ENCODE measurements around the gene PDE4D.

PDE4D gene

DNA sequence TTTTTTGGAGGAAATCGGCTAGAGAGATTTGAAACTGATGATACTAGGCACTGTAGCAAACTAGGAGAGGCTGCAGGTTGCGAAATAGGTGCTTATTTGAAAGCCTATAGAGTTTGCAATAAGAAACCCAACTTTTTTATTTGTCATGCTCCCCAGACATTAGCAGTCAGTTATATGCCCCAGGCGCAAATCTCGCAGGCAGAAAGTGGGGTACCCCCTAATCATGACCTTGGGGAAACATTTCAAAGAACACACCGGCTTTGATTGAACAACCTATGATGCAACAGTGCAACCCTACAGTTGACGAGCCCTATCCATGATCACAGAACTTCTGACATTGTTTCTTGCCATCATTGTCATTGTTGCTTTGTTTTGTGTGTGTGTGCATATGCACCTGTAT lies 800.2 kb downstream of the PDE4D start:
- Mint-ChIP-seq H3K27me3 (ENCODE audit: low read depth) (peaks cover 6% of the 10 kb centered on the region), H3K36me3 (ENCODE audit: low read depth) (peaks cover 10% of the 10 kb centered on the region), H3K27ac (peak overlapping the region; percentile 7), H3K4me1 (ENCODE audit: low read depth) (peaks cover 47% of the 10 kb centered on the region), H3K4me3 (peak overlapping the region; percentile 22), H3K9me3 (peaks cover 6% of the 10 kb centered on the region)

DNA sequence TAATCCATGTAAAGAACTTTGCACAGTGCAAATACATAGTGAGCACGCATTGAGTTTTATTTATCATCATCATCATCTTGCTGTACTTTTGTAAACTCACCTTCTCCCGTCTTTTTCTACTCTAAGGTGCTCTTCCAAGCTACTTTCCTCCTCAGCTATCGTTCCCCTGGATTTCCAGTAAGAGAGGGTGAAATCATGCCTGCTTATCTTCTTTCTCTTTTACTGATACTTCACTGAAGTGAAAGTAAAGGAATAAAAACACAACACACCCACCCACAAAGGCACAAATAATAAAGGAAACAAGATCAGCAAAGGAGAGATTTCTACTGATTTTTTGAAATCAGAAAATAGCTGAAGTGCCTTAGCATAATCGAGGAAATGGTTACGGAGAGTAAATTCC lies 800.8 kb downstream of the PDE4D start:
- Mint-ChIP-seq H3K36me3 (ENCODE audit: low read depth) (peaks cover 10% of the 10 kb centered on the region), H3K27me3 (ENCODE audit: low read depth) (peaks cover 11% of the 10 kb centered on the region), H3K4me3 (peak overlapping the region; percentile 49), H3K9me3 (peaks cover 6% of the 10 kb centered on the region), H3K4me1 (ENCODE audit: low read depth) (peaks cover 46% of the 10 kb centered on the region), H3K27ac (peak overlapping the region; percentile 52)

GRCh38 chr5:59091965-59092364 lies 801.6 kb downstream of the PDE4D start:
- Mint-ChIP-seq H3K4me1 (ENCODE audit: low read depth) (peaks cover 42% of the 10 kb centered on the region), H3K4me3 (no peak overlapping the region), H3K36me3 (ENCODE audit: low read depth) (peaks cover 9% of the 10 kb centered on the region)

DNA sequence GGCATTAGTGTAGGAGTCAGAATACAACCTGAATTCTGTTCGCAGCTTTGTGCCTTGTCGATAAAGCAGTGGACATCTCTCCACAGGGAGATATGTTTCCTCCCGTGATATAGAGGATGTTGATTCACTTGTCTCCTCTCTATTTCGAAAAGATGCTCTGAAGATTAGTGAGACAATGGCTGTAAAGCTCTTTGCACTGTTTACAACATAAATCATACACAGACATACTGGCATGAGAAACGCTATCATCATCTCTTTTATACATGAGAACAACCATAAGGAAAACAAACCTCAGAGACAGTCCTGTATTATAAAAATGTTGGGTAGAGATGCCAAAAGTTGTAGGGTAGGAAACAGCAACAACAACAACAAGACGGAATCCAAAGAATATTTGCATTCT lies 803.2 kb downstream of the PDE4D start:
- H3K9me3 Mint-ChIP-seq, result no peaks in the 10 kb centered on the region
- H3K36me3 Mint-ChIP-seq (ENCODE audit: low read depth), result peaks cover 4% of the 10 kb centered on the region
- peaks cover 19% of the 10 kb centered on the region for H3K27me3 Mint-ChIP-seq (ENCODE audit: low read depth)
- no peak overlapping the region for H3K4me3 Mint-ChIP-seq
- no peak overlapping the region for H3K27ac Mint-ChIP-seq
- peaks cover 29% of the 10 kb centered on the region for H3K4me1 Mint-ChIP-seq (ENCODE audit: low read depth)

More at GRCh38 chr5:59091965-59092364, 801.6 kb downstream of the PDE4D start:
- Mint-ChIP-seq H3K27ac (no peak overlapping the region), H3K9me3 (peaks cover 3% of the 10 kb centered on the region), H3K27me3 (ENCODE audit: low read depth) (peaks cover 14% of the 10 kb centered on the region)

DNA sequence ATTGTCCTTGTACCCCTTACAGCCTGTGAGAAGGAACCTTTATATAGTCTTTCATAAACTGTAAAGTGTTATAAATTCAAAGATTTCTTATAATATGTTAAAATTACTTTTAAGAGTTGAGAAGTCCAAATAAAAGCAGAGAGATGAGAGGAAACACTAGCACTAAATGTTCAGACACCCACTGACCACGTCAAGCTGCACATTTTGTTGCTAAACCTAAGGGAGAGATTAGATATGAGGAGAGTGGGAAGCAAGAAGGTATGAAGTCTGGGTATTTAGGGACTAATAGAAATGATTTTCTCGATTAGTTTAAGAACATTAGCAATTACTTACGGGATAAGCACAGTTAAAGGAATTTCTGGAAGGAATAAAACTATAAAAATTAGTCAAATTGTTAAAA lies 803.8 kb downstream of the PDE4D start:
- no peak overlapping the region for H3K27ac Mint-ChIP-seq
- peaks cover 29% of the 10 kb centered on the region for H3K4me1 Mint-ChIP-seq (ENCODE audit: low read depth)
- peaks cover 19% of the 10 kb centered on the region for H3K27me3 Mint-ChIP-seq (ENCODE audit: low read depth)
- no peaks in the 10 kb centered on the region for H3K9me3 Mint-ChIP-seq
- H3K4me3 Mint-ChIP-seq, result no peak overlapping the region
- peaks cover 4% of the 10 kb centered on the region for H3K36me3 Mint-ChIP-seq (ENCODE audit: low read depth)

GRCh38 chr5:59088546-59088945 lies 805.0 kb downstream of the PDE4D start:
- H3K27ac Mint-ChIP-seq, result no peak overlapping the region
- peaks cover 22% of the 10 kb centered on the region for H3K4me1 Mint-ChIP-seq (ENCODE audit: low read depth)
- H3K4me3 Mint-ChIP-seq, result no peak overlapping the region
- H3K27me3 Mint-ChIP-seq (ENCODE audit: low read depth), result peaks cover 22% of the 10 kb centered on the region
- peaks cover 2% of the 10 kb centered on the region for H3K36me3 Mint-ChIP-seq (ENCODE audit: low read depth)
- no peaks in the 10 kb centered on the region for H3K9me3 Mint-ChIP-seq

GRCh38 chr5:59086024-59086423 lies 807.5 kb downstream of the PDE4D start:
- peaks cover 25% of the 10 kb centered on the region for H3K27me3 Mint-ChIP-seq (ENCODE audit: low read depth)
- H3K27ac Mint-ChIP-seq, result no peak overlapping the region
- no peaks in the 10 kb centered on the region for H3K36me3 Mint-ChIP-seq (ENCODE audit: low read depth)
- H3K4me1 Mint-ChIP-seq (ENCODE audit: low read depth), result peaks cover 6% of the 10 kb centered on the region
- H3K9me3 Mint-ChIP-seq, result no peaks in the 10 kb centered on the region
- no peak overlapping the region for H3K4me3 Mint-ChIP-seq

GRCh38 chr5:59081693-59082092 lies 811.8 kb downstream of the PDE4D start:
- peaks cover 24% of the 10 kb centered on the region for H3K27me3 Mint-ChIP-seq (ENCODE audit: low read depth)
- H3K9me3 Mint-ChIP-seq, result no peaks in the 10 kb centered on the region
- H3K4me3 Mint-ChIP-seq, result no peak overlapping the region
- peaks cover 4% of the 10 kb centered on the region for H3K4me1 Mint-ChIP-seq (ENCODE audit: low read depth)
- no peak overlapping the region for H3K27ac Mint-ChIP-seq
- peaks cover 2% of the 10 kb centered on the region for H3K36me3 Mint-ChIP-seq (ENCODE audit: low read depth)

DNA sequence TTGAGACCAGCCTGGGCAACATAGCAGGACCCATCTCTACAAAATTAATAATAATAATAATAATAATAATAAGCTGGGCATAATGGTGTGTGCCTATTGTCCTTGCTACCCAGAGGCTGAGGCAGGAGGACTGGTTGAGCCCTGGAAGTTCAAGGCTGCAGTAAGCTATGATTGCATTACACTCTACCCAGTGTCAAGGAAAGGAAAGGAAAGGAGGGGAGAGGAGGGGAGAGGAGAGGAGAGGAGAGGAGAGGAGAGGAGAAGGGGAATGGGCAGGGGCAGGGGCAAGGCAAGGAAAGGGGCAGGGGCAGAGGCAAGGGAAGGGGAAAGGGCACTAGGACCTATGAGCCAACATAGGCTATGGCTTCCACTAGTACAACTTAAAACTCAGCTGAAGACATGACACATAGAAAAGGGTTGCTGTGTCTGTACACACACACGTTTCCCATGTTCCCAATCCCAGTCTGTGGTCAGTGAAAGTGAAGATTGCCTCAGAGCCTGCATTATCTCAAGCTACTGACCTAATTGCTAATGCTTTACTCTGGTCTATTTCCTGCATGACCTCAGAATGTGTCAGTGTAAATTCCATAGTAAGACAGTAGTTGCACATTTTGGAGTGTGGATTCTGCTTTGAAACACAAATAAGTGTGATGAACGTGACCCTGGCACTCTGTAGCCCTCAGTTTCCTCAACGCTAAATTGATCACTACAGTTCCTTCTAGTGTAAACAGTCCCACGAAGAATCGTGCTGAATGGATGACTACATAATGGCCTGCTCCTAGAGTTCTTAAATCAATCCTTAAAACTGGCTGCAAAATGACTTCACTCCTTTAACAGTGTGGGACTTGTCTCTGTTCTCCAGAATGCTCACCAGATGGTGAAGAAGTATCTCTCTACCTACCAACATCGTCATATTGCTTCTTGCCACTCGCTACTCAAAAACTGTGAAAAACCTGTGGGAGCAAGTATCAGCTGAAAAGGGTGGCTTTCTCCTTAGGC lies 813.6 kb downstream of the PDE4D start:
- H3K27ac Mint-ChIP-seq, result no peak overlapping the region
- H3K4me1 Mint-ChIP-seq (ENCODE audit: low read depth), result peaks cover 4% of the 10 kb centered on the region
- no peak overlapping the region for H3K4me3 Mint-ChIP-seq
- peaks cover 22% of the 10 kb centered on the region for H3K27me3 Mint-ChIP-seq (ENCODE audit: low read depth)
- H3K36me3 Mint-ChIP-seq (ENCODE audit: low read depth), result peaks cover 3% of the 10 kb centered on the region
- H3K9me3 Mint-ChIP-seq, result no peaks in the 10 kb centered on the region

DNA sequence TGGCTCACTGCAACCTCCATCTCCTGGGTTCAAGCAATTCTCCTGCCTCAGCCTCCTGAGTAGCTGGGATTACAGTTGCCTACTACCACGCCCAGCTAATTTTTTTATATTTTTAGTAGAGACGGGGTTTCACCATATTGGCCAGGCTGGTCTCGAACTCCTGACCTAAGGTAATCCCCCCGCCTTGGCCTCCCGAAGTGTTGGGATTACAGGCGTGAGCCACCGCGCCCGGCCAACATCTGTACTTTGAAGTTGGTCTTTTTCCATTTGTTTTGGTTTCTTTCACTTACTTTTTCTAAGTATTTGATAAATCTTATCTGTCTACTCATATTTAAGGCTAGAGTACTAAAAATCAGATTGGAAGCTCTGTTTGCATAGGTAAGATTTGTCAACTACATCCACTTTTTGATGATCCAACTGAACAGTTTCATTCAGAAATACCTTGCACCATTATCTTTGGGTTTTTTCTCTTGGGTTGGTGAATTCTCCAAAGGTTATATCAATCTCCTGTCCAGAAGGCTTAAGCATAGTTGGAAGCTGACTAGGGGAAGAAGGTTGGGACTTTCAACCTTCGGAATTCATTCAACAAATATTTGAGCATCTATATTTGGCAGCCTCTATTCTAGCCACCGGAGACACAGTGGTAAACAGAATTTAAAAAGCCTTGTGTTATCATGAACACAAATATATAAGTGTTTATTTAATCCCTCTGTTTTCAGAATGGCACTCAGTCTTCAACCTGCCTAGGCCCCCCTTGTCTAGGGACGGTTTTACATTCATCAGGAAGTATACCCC lies 821.6 kb downstream of the PDE4D start:
- H3K36me3 Mint-ChIP-seq (ENCODE audit: low read depth), result peaks cover 8% of the 10 kb centered on the region
- no peaks in the 10 kb centered on the region for H3K4me1 Mint-ChIP-seq (ENCODE audit: low read depth)
- no peaks in the 10 kb centered on the region for H3K9me3 Mint-ChIP-seq
- H3K27ac Mint-ChIP-seq, result no peak overlapping the region
- H3K27me3 Mint-ChIP-seq (ENCODE audit: low read depth), result peaks cover 9% of the 10 kb centered on the region
- H3K4me3 Mint-ChIP-seq, result no peak overlapping the region

DNA sequence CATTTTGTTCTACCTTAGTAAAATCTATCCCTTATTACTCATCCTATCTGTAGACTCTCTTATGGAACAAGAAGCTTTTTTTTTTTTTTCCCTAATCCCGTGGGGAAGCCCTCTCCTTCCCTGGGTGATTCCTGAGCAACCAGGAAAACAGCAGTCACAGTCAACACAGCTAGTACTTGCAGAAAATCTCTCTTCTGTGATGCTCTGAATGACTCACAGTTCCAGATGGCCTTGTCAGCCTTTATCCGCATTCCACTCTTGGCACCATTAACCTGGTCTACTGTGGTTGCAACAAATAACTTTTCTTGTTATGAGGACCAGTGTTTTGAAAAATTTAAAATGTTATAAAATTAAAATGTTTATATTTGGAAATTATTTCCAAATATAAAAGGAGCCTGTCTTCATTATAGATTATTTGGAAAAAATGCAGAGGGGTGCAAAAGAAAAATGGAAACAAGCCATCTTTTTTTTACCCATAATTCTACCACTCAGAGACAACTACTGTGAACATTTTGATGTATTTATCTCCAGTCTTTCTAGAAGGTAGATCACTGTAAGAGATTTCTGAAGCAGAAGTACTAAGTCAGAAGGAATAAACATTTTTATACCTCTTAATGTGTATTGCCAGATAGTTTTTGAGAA lies 824.0 kb downstream of the PDE4D start:
- no peak overlapping the region for H3K4me3 Mint-ChIP-seq
- H3K27me3 Mint-ChIP-seq (ENCODE audit: low read depth), result peaks cover 7% of the 10 kb centered on the region
- peaks cover 4% of the 10 kb centered on the region for H3K9me3 Mint-ChIP-seq
- H3K27ac Mint-ChIP-seq, result no peak overlapping the region
- no peaks in the 10 kb centered on the region for H3K4me1 Mint-ChIP-seq (ENCODE audit: low read depth)
- H3K36me3 Mint-ChIP-seq (ENCODE audit: low read depth), result peaks cover 8% of the 10 kb centered on the region

DNA sequence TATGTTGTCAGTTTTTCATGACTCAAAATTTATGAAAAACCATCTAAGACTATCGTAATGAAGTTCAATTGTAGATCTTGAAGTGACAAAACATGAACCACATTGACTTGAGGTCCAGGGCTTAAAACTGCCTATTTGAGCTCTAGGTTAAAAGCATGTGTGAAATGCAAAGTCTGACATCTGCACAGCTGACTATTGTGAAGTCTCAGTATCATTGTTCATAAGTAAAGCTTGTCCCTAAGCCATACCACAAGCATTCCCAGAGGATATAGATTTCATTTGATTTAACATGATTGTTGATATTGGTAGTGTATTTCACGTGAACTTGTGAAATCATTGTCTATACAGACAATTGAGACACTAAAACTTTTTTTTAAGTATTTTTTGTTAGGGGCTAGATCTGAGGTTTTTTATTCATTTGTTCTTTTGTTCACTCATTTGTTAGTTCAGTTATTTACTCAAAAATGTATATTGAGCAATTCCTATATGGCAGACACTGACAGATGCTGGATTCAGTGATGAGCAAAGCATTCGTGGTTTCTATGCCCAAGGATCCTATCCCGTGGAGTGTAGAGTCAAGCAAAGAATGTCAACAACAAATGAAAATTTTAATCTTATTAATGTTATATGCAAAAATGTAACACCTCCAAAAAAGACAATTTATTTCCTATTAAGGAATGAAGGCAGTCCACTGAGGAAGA lies 825.4 kb downstream of the PDE4D start:
- peaks cover 11% of the 10 kb centered on the region for H3K27me3 Mint-ChIP-seq (ENCODE audit: low read depth)
- H3K4me3 Mint-ChIP-seq, result no peak overlapping the region
- peaks cover 4% of the 10 kb centered on the region for H3K9me3 Mint-ChIP-seq
- no peak overlapping the region for H3K27ac Mint-ChIP-seq
- H3K36me3 Mint-ChIP-seq (ENCODE audit: low read depth), result peaks cover 8% of the 10 kb centered on the region
- no peaks in the 10 kb centered on the region for H3K4me1 Mint-ChIP-seq (ENCODE audit: low read depth)

DNA sequence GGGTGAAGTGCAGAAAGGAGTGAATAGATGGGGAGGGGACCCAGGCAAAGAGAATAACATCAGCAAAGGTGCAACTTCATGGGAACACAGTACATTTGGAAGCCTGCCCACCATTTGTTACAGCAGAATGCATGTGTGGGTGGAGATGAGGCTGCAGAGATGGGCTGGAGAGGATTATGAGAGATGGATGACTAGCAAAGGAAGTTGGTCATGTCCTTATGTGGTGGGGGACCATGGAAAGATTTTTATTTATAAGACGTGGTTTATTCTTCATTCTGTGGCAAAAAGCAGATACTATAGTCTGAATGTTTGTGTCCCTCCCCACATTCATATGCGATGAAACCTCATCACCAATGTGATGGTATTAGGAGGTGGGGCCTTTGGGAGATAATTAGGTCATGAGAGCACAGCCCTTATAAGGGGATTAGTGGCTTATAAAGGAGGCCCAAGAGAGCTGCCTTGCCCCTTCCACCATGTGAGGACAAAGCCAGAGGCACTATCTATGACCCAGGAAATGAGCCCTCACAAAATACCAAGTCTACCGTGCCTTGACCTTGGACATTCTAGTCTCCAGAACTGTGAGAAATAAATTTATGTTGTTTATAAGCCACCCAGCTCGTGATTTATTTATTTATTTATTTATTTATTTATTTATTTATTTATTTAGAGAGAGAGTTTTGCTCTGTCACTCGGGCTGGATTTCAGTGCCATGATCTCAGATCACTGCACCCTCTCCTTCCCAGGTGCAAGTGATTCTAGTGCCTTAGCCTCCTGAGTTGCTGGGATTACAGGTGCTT lies 827.0 kb downstream of the PDE4D start:
- Mint-ChIP-seq H3K9me3 (peaks cover 4% of the 10 kb centered on the region), H3K4me3 (no peak overlapping the region), H3K4me1 (ENCODE audit: low read depth) (no peaks in the 10 kb centered on the region), H3K27me3 (ENCODE audit: low read depth) (peaks cover 15% of the 10 kb centered on the region), H3K27ac (no peak overlapping the region), H3K36me3 (ENCODE audit: low read depth) (peaks cover 2% of the 10 kb centered on the region)

Data from T-helper 1 cell treated with Interleukin-12 subunit alpha and Interleukin-12 subunit beta and Interleukin-4 antibody, amounts not matched to agents 30 μg/mL and 1 μg/mL, for 36 hours (primary cell).